A673 (cell line): Measurements from ENCODE around the gene CLTRN. TPM values are rescaled to one million over a fixed set of nuclear protein-coding genes. Genes with fewer than 3 reads are reported as not detected.
"Not testable (repeated sequence)": the region's sequence is repeated elsewhere in the genome, so short reads cannot be mapped to it uniquely, and the experiment has no call there.

Experiments
- BruUV-seq: library from RNA; stranded (reverse); fragments of 400-500 nt; replicated peaks from 2 replicates; lab custom pipeline; 2021; lab: Mats Ljungman, UMichigan
- CTCF ChIA-PET: fragments of 300-600 bp; sonication (Branson Sonifier 250); formaldehyde crosslinking; loops from one replicate; lab custom pipeline; 2022; ENCODE audit warnings: antibody characterized with exemption; lab: Charles Lee
- POLR2A ChIA-PET: fragments of 300-600 bp; sonication (Branson Sonifier 250); formaldehyde crosslinking; loops from one replicate; lab custom pipeline; 2022; ENCODE audit warnings: antibody characterized with exemption; ENCODE audit not compliant: low non-redundant PET; lab: Charles Lee
- DNase-seq: peaks from one replicate; pipeline ENCODE4 v3.0.0-alpha.2; 2015; ENCODE audit warnings: low spot score
- H3K27ac ChIP-seq: fragments of 200-600 bp; sonication (generic); 2 replicates; pipeline ENCODE4 v1.5.1; 2016; ENCODE audit warnings: mixed run types, low read depth, mild to moderate bottlenecking, mixed read lengths, antibody characterized with exemption, low read length; ENCODE audit not compliant: poor library complexity, severe bottlenecking
- H3K27me3 ChIP-seq: fragments of 200-600 bp; sonication (generic); replicated peaks from 2 replicates; pipeline ENCODE4 v1.6.1; 2017; ENCODE audit warnings: mixed run types, low read depth, mild to moderate bottlenecking, mixed read lengths, antibody characterized with exemption, low read length; ENCODE audit not compliant: insufficient read depth, poor library complexity
- H3K36me3 ChIP-seq: fragments of 200-600 bp; sonication (generic); 2 replicates; pipeline ENCODE4 v1.6.1; 2016; ENCODE audit warnings: mixed run types, mild to moderate bottlenecking, mixed read lengths, antibody characterized with exemption, low read length; ENCODE audit not compliant: insufficient read depth, poor library complexity, severe bottlenecking
- H3K4me1 ChIP-seq: fragments of 200-600 bp; sonication (generic); 2 replicates; pipeline ENCODE4 v1.6.1; 2017; ENCODE audit warnings: mixed run types, mild to moderate bottlenecking, mixed read lengths, antibody characterized with exemption, low read length; ENCODE audit not compliant: insufficient read depth, poor library complexity, severe bottlenecking
- H3K4me3 ChIP-seq: fragments of 200-600 bp; sonication (generic); 2 replicates; pipeline ENCODE4 v1.5.1; 2016; ENCODE audit warnings: low read depth, mixed run types, mild to moderate bottlenecking, mixed read lengths, low read length; ENCODE audit not compliant: poor library complexity, severe bottlenecking
- H3K9me3 ChIP-seq: fragments of 200-600 bp; sonication (generic); 2 replicates; pipeline ENCODE4 v1.6.1; 2016; ENCODE audit warnings: mixed run types, low read depth, mild to moderate bottlenecking, mixed read lengths, antibody characterized with exemption, low read length; ENCODE audit not compliant: poor library complexity, severe bottlenecking
- CTCF ChIP-seq: fragments of 300-800, 200-600 bp; sonication (generic); conservative IDR thresholded peaks from 2 replicates; pipeline ENCODE4 v1.5.1; 2017; ENCODE audit warnings: low read depth, mild to moderate bottlenecking, antibody characterized with exemption, low read length, moderate library complexity, mixed read lengths
- EZH2 ChIP-seq: fragments of 200-600 bp; sonication (generic); IDR thresholded peaks from 2 replicates; pipeline ENCODE4 v1.6.1; 2017; ENCODE audit warnings: borderline replicate concordance, low read depth, mild to moderate bottlenecking, mixed read lengths, antibody characterized with exemption, low read length; ENCODE audit not compliant: poor library complexity, severe bottlenecking
- intact Hi-C: fragments of 100-400 bp; cut with micrococcal nuclease; formaldehyde crosslinking; loops from one replicate; pipeline ENCODE4 v1.10.0; 2022; ENCODE audit not compliant: unreplicated experiment
- total RNA-seq: library from RNA; stranded (reverse); gene quantifications from 2 replicates; pipeline ENCODE4 v1.2.3, GENCODE V29; 2021

The CLTRN gene
- total RNA-seq, 1 experiment from 2014 or later = not detected

GRCh38 chrX:15672881-15673280, 8.3 kb upstream of the CLTRN start:
- POLR2A ChIA-PET = no interaction called here
- Histone ChIP-seq H3K36me3 (no peaks in the 10 kb centered on the region), H3K4me1 (peaks cover 25% of the 10 kb centered on the region), H3K27me3 (peaks cover 22% of the 10 kb centered on the region), H3K4me3 (no peak overlapping the region), H3K9me3 (no peaks in the 10 kb centered on the region), H3K27ac (no peak overlapping the region)
- BruUV-seq = no TSS peak
- DNase-seq = no peak
- TF ChIP-seq EZH2 (no peak), CTCF (no peak)
- intact Hi-C loops = loop anchor here (10.0 kb wide), 2 partner anchors 178 to 328 kb away; partner anchors contain the start of gene PIR
- CTCF ChIA-PET = no interaction called here

DNA sequence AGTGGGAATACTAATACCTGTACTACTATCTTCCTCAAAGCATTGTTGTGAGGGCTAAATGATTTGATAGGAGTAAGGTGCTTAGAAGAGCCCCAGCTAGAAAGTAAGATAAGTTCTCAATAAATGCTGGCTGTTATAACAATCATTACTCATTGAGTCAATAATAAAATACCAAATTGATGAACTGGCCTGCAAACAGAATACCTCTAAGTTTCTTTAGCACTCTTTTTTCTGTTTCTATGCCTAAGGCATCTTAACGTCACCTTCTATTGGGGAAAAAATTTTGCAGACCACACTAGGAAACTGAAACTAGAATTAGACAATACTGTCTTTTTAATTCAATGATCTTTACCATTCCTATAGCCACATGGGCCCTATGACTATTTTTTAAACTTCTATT, 1.2 kb downstream of the CLTRN start:
- Histone ChIP-seq H3K27me3 (peaks cover 70% of the 10 kb centered on the region), H3K36me3 (no peaks in the 10 kb centered on the region), H3K9me3 (no peaks in the 10 kb centered on the region), H3K27ac (no peak overlapping the region), H3K4me1 (no peaks in the 10 kb centered on the region), H3K4me3 (no peak overlapping the region)
- CTCF ChIA-PET = no interaction called here
- POLR2A ChIA-PET = no interaction called here
- no peak for DNase-seq
- TF ChIP-seq EZH2 = no peak
- BruUV-seq = no TSS peak
- intact Hi-C loops = no loop called here

GRCh38 chrX:15654804-15655203, 9.8 kb downstream of the CLTRN start:
- POLR2A ChIA-PET, intact Hi-C loops, H3K4me3 ChIP-seq: not testable (repeated sequence)

DNA sequence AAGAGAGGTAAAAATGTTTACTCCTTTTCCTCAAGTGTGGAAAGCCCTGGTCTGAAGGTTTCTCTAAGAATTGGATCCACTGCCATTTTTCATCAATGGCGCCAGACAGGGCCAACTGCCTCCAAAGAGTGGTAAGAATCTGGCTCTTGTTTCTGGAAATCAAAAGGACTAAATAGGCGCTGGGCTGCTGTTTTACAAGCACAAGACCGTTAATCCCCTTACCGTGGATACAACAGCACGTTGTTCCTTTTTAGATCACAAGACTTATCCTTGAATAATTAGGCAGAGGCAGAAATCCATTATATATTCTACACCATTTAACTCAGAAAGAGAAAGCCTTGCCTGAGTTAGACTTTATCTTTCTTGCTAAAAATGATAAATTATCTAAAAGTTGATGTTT, 10.6 kb downstream of the CLTRN start:
- no peak overlapping the region for H3K27ac ChIP-seq
- H3K4me1 ChIP-seq = no peaks in the 10 kb centered on the region
- POLR2A ChIA-PET = no interaction called here
- no TSS peak for BruUV-seq
- DNase-seq = peak; percentile 51
- peaks cover 35% of the 10 kb centered on the region for H3K27me3 ChIP-seq
- intact Hi-C loops = no loop called here
- no peak for TF ChIP-seq CTCF
- no peak for TF ChIP-seq EZH2
- CTCF ChIA-PET = no interaction called here
- no peaks in the 10 kb centered on the region for H3K36me3 ChIP-seq
- no peak overlapping the region for H3K4me3 ChIP-seq
- no peaks in the 10 kb centered on the region for H3K9me3 ChIP-seq

More at GRCh38 chrX:15654804-15655203, 9.8 kb downstream of the CLTRN start:
- CTCF ChIA-PET, H3K9me3 ChIP-seq, H3K27ac ChIP-seq, H3K4me1 ChIP-seq, BruUV-seq, H3K36me3 ChIP-seq, DNase-seq: not testable (repeated sequence)
- H3K27me3 ChIP-seq = peaks cover 35% of the 10 kb centered on the region

DNA sequence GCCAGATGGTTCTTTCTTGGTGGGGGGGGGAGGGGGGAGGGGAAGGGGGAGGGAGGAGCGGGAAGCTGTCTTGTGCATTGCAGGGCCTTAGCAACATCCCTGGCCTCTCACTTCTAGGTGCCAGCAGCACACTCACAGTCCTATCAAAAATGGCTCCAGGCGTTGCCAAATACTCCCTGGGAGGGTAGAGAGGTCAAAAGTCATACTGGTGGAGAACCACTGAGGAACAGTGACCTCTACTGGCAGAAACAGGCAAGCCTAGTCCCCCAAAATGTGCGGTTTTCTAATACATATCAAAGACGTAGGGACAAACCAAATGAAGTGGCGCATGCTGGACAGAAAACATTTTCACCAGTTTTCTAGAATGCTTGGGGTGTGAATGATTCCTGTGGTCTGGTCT, 17.1 kb downstream of the CLTRN start:
- H3K4me1 ChIP-seq, H3K27ac ChIP-seq, H3K36me3 ChIP-seq, POLR2A ChIA-PET, H3K4me3 ChIP-seq, H3K9me3 ChIP-seq, DNase-seq, BruUV-seq, CTCF ChIA-PET: not testable (repeated sequence)
- peaks cover 29% of the 10 kb centered on the region for H3K27me3 ChIP-seq
- intact Hi-C loops = loop anchor here (10.0 kb wide), 1 partner anchor 153 kb away; the partner anchor contains the start of gene PIR
